GM12864 (cell line): ENCODE measurements around the gene UVRAG.

Experiments
- DNase-seq: peaks from one replicate; pipeline ENCODE4 v3.0.0-alpha.2; 2011; ENCODE audit warnings: low read depth
- H3K4me3 ChIP-seq: 2 replicates; pipeline ENCODE4 v1.5.1; 2011; ENCODE audit warnings: mild to moderate bottlenecking, low read depth, low read length, control low read depth
- TF ChIP-seq, protein P1 (sequence below): IDR thresholded peaks from 2 replicates; pipeline ENCODE4 v1.5.1; 2011; ENCODE audit warnings: low read depth, mild to moderate bottlenecking, moderate library complexity, low read length, control low read depth, inconsistent platforms; ENCODE audit errors: missing control alignments

The UVRAG gene

GRCh38 chr11:76004400-76004799, 189.4 kb downstream of the UVRAG start:
- DNase-seq = no peak
- no peak overlapping the region for H3K4me3 ChIP-seq
- TF ChIP-seq, protein P1, sequence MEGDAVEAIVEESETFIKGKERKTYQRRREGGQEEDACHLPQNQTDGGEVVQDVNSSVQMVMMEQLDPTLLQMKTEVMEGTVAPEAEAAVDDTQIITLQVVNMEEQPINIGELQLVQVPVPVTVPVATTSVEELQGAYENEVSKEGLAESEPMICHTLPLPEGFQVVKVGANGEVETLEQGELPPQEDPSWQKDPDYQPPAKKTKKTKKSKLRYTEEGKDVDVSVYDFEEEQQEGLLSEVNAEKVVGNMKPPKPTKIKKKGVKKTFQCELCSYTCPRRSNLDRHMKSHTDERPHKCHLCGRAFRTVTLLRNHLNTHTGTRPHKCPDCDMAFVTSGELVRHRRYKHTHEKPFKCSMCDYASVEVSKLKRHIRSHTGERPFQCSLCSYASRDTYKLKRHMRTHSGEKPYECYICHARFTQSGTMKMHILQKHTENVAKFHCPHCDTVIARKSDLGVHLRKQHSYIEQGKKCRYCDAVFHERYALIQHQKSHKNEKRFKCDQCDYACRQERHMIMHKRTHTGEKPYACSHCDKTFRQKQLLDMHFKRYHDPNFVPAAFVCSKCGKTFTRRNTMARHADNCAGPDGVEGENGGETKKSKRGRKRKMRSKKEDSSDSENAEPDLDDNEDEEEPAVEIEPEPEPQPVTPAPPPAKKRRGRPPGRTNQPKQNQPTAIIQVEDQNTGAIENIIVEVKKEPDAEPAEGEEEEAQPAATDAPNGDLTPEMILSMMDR = no peak

DNA sequence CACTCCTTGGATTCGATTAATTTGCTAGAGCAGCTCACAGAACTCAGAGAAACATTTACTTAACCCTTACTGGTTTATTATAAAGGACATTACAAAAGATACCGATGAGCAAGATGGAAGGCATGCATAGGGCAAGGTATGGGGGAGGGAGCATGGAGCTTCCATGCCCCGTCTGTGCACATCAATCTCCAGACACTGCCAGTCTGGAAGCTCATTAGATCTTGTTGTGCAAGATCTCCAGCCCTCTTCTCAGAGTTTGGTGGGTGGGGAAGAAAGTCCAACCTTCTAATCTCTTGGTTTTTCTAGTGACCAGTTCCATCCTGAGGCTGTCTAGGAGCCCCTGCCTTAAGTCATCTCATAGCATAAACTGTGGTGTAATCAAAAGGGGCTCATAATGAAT, 190.7 kb downstream of the UVRAG start:
- no peak for DNase-seq
- TF ChIP-seq, protein P1 = no peak
- H3K4me3 ChIP-seq = no peak overlapping the region

- no peak for DNase-seq
- no peak overlapping the region for H3K4me3 ChIP-seq
- TF ChIP-seq, protein P1 = no peak
Measured at GRCh38 chr11:76007166-76007565, 192.2 kb downstream of the UVRAG start.

GRCh38 chr11:76008474-76008873, 193.5 kb downstream of the UVRAG start:
- no peak for DNase-seq
- no peak overlapping the region for H3K4me3 ChIP-seq
- TF ChIP-seq, protein P1 = no peak

GRCh38 chr11:76010051-76010450, 195.0 kb downstream of the UVRAG start:
- H3K4me3 ChIP-seq = no peak overlapping the region
- TF ChIP-seq, protein P1 = no peak
- DNase-seq = no peak

- DNase-seq = no peak
Measured at GRCh38 chr11:76013526-76013925, 198.5 kb downstream of the UVRAG start.

More at GRCh38 chr11:76013526-76013925, 198.5 kb downstream of the UVRAG start:
- TF ChIP-seq, protein P1 = no peak
- no peak overlapping the region for H3K4me3 ChIP-seq
